Fibroblast of skin of right quadriceps (primary cell): ENCODE measurements around the gene BRPF3.

ENCODE experiments used
- DNase-seq: peaks from one replicate; pipeline ENCODE4 v3.0.0-alpha.2; 2013

The BRPF3 gene

GRCh38 chr6:36235309-36235708 lies 38.8 kb downstream of the BRPF3 start:
- DNase-seq: no peak

GRCh38 chr6:36235862-36236261 lies 39.3 kb downstream of the BRPF3 start:
- DNase-seq: no peak

- DNase-seq: no peak
These were observed 43.2 kb downstream of the BRPF3 start for GRCh38 chr6:36239774-36240173.

- peak; percentile 32 for DNase-seq
These were observed 45.2 kb downstream of the BRPF3 start for GRCh38 chr6:36241728-36242127.

- no peak for DNase-seq
These were observed 45.6 kb downstream of the BRPF3 start for GRCh38 chr6:36242161-36242560.

- DNase-seq: no peak
These were observed 46.1 kb downstream of the BRPF3 start for GRCh38 chr6:36242626-36243025.

GRCh38 chr6:36243562-36244212 lies 47.1 kb downstream of the BRPF3 start:
- DNase-seq: no peak

DNA sequence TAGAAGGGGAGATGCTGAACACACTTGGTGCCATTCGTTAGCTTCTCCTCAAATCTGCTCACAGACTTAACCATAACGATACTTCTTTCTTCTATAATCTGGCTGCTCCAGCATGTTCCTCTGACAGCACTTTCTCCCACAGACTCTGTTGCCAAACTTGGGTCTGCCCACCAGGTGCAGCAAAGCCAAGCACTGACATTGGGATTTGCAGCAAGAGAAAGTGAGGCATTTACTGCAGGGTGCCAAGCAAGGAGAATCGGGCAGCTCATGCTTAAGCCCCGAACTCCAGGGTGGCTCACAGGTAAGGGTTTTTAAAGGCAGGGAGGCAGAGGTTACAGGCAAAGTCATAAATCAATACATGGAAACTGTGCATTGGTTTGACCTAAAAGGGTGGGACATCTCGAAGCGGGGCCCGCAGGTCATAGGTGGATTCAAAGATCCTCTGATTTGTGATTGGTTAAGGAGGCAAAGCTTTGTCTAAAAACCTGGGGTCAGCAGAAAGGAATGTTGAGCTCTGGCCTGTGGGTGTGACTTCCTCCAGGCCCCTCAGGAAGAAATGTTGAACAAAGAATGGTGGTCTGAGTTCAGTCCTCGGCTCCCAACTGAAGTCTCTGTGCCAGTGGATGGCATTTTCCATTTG lies 48.2 kb downstream of the BRPF3 start:
- peak; percentile 23 for DNase-seq

GRCh38 chr6:36245572-36246061 lies 49.1 kb downstream of the BRPF3 start:
- DNase-seq: no peak

DNA sequence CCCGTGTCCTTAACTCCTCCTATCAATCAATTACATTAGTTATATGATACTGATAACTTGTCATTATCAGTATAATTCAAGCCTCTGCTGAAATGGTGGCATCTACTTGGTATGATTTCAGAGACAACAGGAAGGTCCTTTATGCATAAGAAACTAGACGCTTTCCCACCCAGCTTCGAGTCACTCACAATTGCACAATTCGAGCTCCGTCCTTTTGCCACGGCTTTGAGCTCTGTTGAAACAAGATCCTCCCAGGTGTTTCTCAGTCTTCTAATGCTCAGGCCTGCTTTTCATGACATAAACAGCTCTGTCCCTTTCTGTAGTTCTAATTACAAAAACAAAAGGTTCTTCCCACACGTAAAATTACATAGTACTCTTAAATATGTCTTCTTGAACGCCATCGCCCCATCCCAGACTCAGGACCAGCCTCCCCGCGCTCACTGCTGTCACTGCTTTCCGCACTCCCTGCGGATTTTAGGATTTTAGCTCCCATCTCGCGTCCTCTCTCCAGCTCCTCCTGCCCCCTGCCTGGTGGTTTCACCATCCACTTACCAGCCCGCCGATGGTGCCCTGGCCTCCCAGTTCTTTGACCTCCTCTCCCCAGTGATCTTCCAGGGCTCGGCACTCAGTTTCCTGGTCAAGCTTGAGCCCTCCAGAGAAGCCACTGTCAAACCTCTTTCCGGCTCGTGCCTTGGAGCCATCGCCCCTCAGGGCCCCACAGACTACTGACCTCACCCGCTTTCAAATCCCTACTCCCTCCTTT lies 50.1 kb downstream of the BRPF3 start:
- DNase-seq: no peak

DNA sequence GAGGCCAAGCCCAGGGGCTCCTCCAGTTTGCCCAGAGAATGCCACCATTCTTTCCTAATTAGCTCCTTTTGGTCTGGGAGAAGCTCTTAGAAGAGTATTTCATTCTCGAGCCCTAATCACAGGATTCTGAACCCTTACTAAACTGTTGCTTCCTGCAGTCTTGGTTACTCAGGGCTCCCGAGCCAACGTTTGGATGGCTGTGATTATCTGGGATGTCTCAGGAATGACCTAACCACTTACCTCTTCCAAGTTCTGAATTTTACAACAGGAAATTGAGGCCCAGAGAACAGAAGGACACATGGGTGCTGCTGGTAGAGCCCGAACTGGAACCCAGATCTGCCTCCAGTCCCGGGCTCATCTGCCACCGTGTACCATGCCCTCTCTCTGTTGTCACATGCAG lies 51.1 kb downstream of the BRPF3 start:
- peak; percentile 28 for DNase-seq

- peak; percentile 20 for DNase-seq
These were observed 52.4 kb downstream of the BRPF3 start for GRCh38 chr6:36248980-36249379.

- no peak for DNase-seq
These were observed 53.0 kb downstream of the BRPF3 start for GRCh38 chr6:36249536-36249935.

DNA sequence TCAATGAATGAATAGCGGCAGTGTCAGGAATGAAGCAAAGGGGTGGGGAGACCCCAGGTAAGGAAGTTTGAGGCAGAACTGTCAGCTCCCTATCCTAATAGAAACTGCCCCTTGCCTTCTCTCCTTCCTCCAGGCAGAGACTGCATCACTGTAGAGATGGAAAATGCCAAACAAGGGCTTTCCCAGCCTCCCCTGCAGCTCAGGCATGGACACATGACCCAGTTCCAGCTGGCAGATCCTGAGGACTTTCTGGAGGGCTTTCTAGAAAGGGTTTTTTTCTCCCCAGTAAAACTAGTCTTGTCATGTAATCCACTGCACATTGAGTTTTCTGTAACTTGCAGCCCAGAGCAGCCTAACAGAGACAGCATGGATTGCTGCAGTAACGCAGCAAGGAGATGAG lies 55.5 kb downstream of the BRPF3 start:
- DNase-seq: no peak

DNA sequence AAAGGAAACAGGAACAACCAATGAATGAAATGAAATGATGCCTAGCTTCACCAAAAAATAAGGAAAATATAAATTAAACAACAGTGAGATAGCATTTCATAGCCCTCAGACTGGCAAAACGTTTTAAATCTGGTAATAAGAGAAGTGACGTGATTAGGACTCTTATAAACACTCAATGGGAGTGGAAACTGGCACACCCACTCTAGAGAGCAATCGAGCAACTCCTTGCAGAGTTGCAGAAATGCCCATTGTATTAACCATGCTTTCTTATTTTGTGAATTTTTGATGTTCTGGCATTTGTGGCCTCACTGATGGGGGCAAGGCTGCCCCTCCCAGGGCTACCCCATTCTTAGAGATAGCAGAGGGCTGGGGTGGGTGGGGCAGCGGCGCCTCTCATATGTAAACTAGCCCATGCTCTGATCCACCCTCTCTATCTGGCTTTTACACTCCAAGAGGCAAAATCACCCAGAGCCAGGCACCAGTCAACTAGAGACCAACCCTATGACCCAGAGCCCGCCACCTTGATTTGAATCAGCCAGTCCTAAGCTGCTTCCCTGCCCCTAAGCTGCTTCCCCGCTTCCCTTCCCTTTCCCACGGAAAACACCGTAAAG lies 67.0 kb downstream of the BRPF3 start:
- no peak for DNase-seq

DNA sequence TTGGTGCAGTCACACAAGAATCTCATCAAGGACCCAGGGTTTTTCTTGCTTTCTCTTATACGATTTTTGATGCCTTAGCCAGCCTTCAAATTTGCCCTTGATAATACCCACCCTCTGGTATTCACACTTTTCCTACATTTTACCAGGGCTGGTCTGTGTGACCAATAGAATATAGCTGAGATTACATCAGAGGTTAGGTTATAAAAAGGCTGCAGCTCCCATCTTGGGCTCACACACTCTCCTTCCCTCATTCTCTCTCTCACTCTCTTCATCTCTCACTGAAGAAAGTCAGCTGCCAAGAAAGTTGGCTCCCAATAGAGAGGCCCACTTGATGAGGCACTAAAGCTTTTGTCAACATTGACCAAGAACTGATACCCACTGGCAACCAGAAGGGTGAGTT lies 69.2 kb downstream of the BRPF3 start:
- DNase-seq: no peak

GRCh38 chr6:36266913-36267644 lies 70.5 kb downstream of the BRPF3 start:
- no peak for DNase-seq

GRCh38 chr6:36267731-36268477 lies 71.4 kb downstream of the BRPF3 start:
- DNase-seq: no peak

- DNase-seq: no peak
These were observed 72.1 kb downstream of the BRPF3 start for GRCh38 chr6:36268478-36269275.

GRCh38 chr6:36269834-36270705 lies 73.5 kb downstream of the BRPF3 start, which contains the start of gene PNPLA1:
Gene PNPLA1, plus strand, starts transcription at chr6:36270060. Its CDS starts 400 bp downstream, at chr6:36270460.
- DNase-seq: no peak
